HepG2 (cell line): Measurements from ENCODE around the gene NOS1AP. TPM values are rescaled to one million over a fixed set of nuclear protein-coding genes. Genes with fewer than 3 reads are reported as not detected.

Experiments
- ATAC-seq: fragments of 200-7000 bp; cut with Tn5 transposase; 3 replicates; pipeline ENCODE4 v1.9.1; 2020; ENCODE audit warnings: mild to moderate bottlenecking, moderate library complexity
- BruUV-seq: library from RNA; stranded (reverse); fragments of 400-500 nt; replicated peaks from 2 replicates; lab custom pipeline; 2021; lab: Mats Ljungman, UMichigan
- CTCF ChIA-PET: fragments of 300-600 bp; formaldehyde crosslinking; extraction: SDS; loops from one replicate; lab custom pipeline; 2021; ENCODE audit warnings: low total read pairs, inconsistent platforms, low intra/inter-chr PET ratio; lab: Yijun Ruan, JAX
- POLR2A ChIA-PET: fragments of 350-600 bp; sonication (Branson Sonifier 250); formaldehyde crosslinking; loops from one replicate; lab custom pipeline; 2020; ENCODE audit warnings: antibody characterized with exemption, inconsistent platforms; lab: Yijun Ruan, JAX
- DNase-seq: peaks from one replicate; pipeline ENCODE4 v3.0.0-alpha.2; 2015; ENCODE audit warnings: low spot score
- FAIRE-seq: peaks from 3 replicates; lab custom pipeline; 2011; peaks lifted over from hg19 to GRCh38; lab: Jason Lieb, UNC
- H2AFZ ChIP-seq: one replicate; pipeline ENCODE4 v1.6.1; 2011; ENCODE audit warnings: low read length, inconsistent platforms
- H3K27ac ChIP-seq: fragments of 300-600 bp; 3 replicates; pipeline ENCODE4 v1.8.0; 2011; ENCODE audit warnings: mixed run types, mild to moderate bottlenecking, mixed read lengths, low read length, inconsistent platforms; ENCODE audit not compliant: insufficient read depth; ENCODE audit errors: extremely low read length
- H3K27me3 ChIP-seq, 2 experiments: fragments of 200-600 bp in 1 of 2; 2 replicates in 1 of 2; 3 replicates in 1 of 2; pipeline versions ENCODE4 v1.6.0 to v1.8.0; 2011; ENCODE audit warnings: low read length in 2 of 2, mild to moderate bottlenecking in 2 of 2, moderate library complexity in 2 of 2, inconsistent platforms in 1 of 2; ENCODE audit not compliant: insufficient read depth in 2 of 2, control insufficient read depth in 1 of 2
- H3K36me3 ChIP-seq, 2 experiments: fragments of 200-600 bp in 1 of 2; replicated peaks in 1 of 2; 2 replicates in 1 of 2; 3 replicates in 1 of 2; pipeline versions ENCODE4 v1.5.1 to v1.8.0; 2011; ENCODE audit warnings: low read length in 2 of 2, inconsistent platforms in 1 of 2; ENCODE audit not compliant: insufficient read depth in 2 of 2, control insufficient read depth in 1 of 2
- H3K4me1 ChIP-seq: 2 replicates; pipeline ENCODE4 v1.5.1; 2012; ENCODE audit warnings: low read length, inconsistent platforms; ENCODE audit not compliant: insufficient read depth
- H3K4me2 ChIP-seq: 2 replicates; pipeline ENCODE4 v1.6.0; 2011; ENCODE audit warnings: low read depth, low read length, inconsistent platforms
- H3K4me3 ChIP-seq, 3 experiments: fragments of 200-600 bp in 1 of 3; sonication (generic), shearing (Covaris generic) in 1 of 3; replicated peaks in 1 of 3; 2 replicates each; pipeline ENCODE4 v1.5.1; 2011 to 2016; ENCODE audit warnings: low read length in 3 of 3, inconsistent platforms in 2 of 3, low read depth in 2 of 3, mild to moderate bottlenecking in 2 of 3, control low read depth in 1 of 3, mixed read lengths in 1 of 3; ENCODE audit not compliant: insufficient read depth in 1 of 3
- H3K79me2 ChIP-seq: one replicate; pipeline ENCODE4 v1.6.1; 2011; ENCODE audit warnings: low read length, inconsistent platforms; ENCODE audit not compliant: insufficient read depth
- H3K9ac ChIP-seq: 2 replicates; pipeline ENCODE4 v1.6.0; 2011; ENCODE audit warnings: mild to moderate bottlenecking, low read depth, low read length, inconsistent platforms; ENCODE audit not compliant: insufficient read depth
- H3K9me3 ChIP-seq: 2 replicates; pipeline ENCODE4 v1.5.1; 2012; ENCODE audit warnings: mild to moderate bottlenecking, low read length
- H4K20me1 ChIP-seq: 2 replicates; pipeline ENCODE4 v1.6.0; 2011; ENCODE audit warnings: inconsistent platforms, mild to moderate bottlenecking, low read length, moderate library complexity; ENCODE audit not compliant: insufficient read depth
- FOSL1 ChIP-seq: sonication (generic); formaldehyde crosslinking; IDR thresholded peaks from 2 replicates; pipeline ENCODE4 v1.9.0; 2021; ENCODE audit warnings: missing genetic modification reagents, borderline replicate concordance
- HOXA3 ChIP-seq: sonication (generic); formaldehyde crosslinking; IDR thresholded peaks from 2 replicates; pipeline ENCODE4 v1.5.0; 2020; ENCODE audit warnings: missing genetic modification reagents
- MBNL3 ChIP-seq: fragments of 250-450 bp; sonication (Bioruptor Pico); conservative IDR thresholded peaks from 2 replicates; pipeline ENCODE4 v1.8.0; 2022; ENCODE audit warnings: mild to moderate bottlenecking, inconsistent platforms
- NPAS2 ChIP-seq: sonication (generic); formaldehyde crosslinking; IDR thresholded peaks from 2 replicates; pipeline ENCODE4 v1.8.0; 2022; ENCODE audit warnings: mild to moderate bottlenecking, missing genetic modification reagents, borderline replicate concordance
- NRL ChIP-seq: sonication (generic); formaldehyde crosslinking; IDR thresholded peaks from 2 replicates; pipeline ENCODE4 v1.5.0; 2020; ENCODE audit warnings: missing genetic modification reagents, mild to moderate bottlenecking, moderate library complexity, borderline replicate concordance
- PCBP1 ChIP-seq: fragments of 200-400 bp; formaldehyde crosslinking; IDR thresholded peaks from 2 replicates; pipeline ENCODE4 v1.6.1; 2017; ENCODE audit warnings: mild to moderate bottlenecking, low read depth, low read length, borderline replicate concordance
- RCOR2 ChIP-seq: IDR thresholded peaks from 2 replicates; pipeline ENCODE4 v1.6.1; 2016; ENCODE audit warnings: missing biosample characterization, missing genetic modification reagents
- SAFB2 ChIP-seq: sonication (generic); formaldehyde crosslinking; IDR thresholded peaks from 2 replicates; pipeline ENCODE4 v1.5.1; 2020; ENCODE audit warnings: missing genetic modification reagents, low read depth, mild to moderate bottlenecking, borderline replicate concordance
- SMARCC2 ChIP-seq: fragments of 450-650 bp; IDR thresholded peaks from 2 replicates; pipeline ENCODE4 v1.6.1; 2017; ENCODE audit warnings: antibody characterized with exemption, mild to moderate bottlenecking
- SP140L ChIP-seq: sonication (generic); formaldehyde crosslinking; IDR thresholded peaks from 2 replicates; pipeline ENCODE4 v1.4.0; 2020; ENCODE audit warnings: missing genetic modification reagents, borderline replicate concordance
- ZBTB21 ChIP-seq: sonication (generic); formaldehyde crosslinking; IDR thresholded peaks from 2 replicates; pipeline ENCODE4 v1.4.0; 2020; ENCODE audit warnings: missing genetic modification reagents
- ZNF180 ChIP-seq: sonication (generic); formaldehyde crosslinking; IDR thresholded peaks from 2 replicates; pipeline ENCODE4 v1.4.0; 2020; ENCODE audit warnings: low read depth, missing genetic modification reagents, borderline replicate concordance
- ZNF230 ChIP-seq: sonication (generic); formaldehyde crosslinking; IDR thresholded peaks from 2 replicates; pipeline ENCODE4 v1.4.0; 2020; ENCODE audit warnings: mild to moderate bottlenecking, missing genetic modification reagents
- ZNF253 ChIP-seq: sonication (generic); formaldehyde crosslinking; IDR thresholded peaks from 2 replicates; pipeline ENCODE4 v1.8.0; 2022; ENCODE audit warnings: mild to moderate bottlenecking, missing genetic modification reagents, borderline replicate concordance
- ZNF264 ChIP-seq: sonication (generic); formaldehyde crosslinking; IDR thresholded peaks from 2 replicates; pipeline ENCODE4 v1.4.0; 2020; ENCODE audit warnings: missing genetic modification reagents
- ZNF33B ChIP-seq: sonication (generic); formaldehyde crosslinking; IDR thresholded peaks from 2 replicates; pipeline ENCODE4 v1.5.1; 2020; ENCODE audit warnings: mild to moderate bottlenecking, missing genetic modification reagents
- ZNF496 ChIP-seq: sonication (generic); formaldehyde crosslinking; IDR thresholded peaks from 2 replicates; pipeline ENCODE4 v1.8.1; 2023; ENCODE audit warnings: mild to moderate bottlenecking, moderate library complexity, missing genetic modification reagents; ENCODE audit not compliant: insufficient replicate concordance
- ZNF615 ChIP-seq: sonication (generic); formaldehyde crosslinking; IDR thresholded peaks from 2 replicates; pipeline ENCODE4 v1.5.0; 2020; ENCODE audit warnings: mild to moderate bottlenecking, missing genetic modification reagents, borderline replicate concordance
- WGBS: methylation state at CpG from one replicate; pipeline ENCODE4 v1.1.6; 2017; ENCODE audit warnings: low lambda C conversion rate; 5-methylcytosine and 5-hydroxymethylcytosine counted together
- in situ Hi-C: cut with HindIII; loops from 2 replicates; pipeline ENCODE4 v1.10.0; 2017; ENCODE audit warnings: low pct_unique_long_range_greater_than_20kb; ENCODE audit not compliant: extremely low pct_ligation_motif_present
- intact Hi-C: fragments of 100-400 bp; cut with micrococcal nuclease; formaldehyde crosslinking; loops from one replicate; pipeline ENCODE4 v1.10.0; 2022; ENCODE audit not compliant: unreplicated experiment
- polyA plus RNA-seq, 8 experiments: library from polyadenylated mRNA; depleted of rRNA in 3 of 8; stranded (reverse) in 7 of 8; unstranded in 1 of 8; fragments of >200 nt; fragmentation: Illumina TruSeq in 4 of 8; extraction: Trizol in 4 of 8; gene quantifications; 2 replicates each; pipeline versions ENCODE4 v1.2.1 to v1.2.3, GENCODE V29; 2011 to 2016; ENCODE audit warnings: low read depth in 4 of 8, missing spikeins in 1 of 8, mixed read lengths in 1 of 8; ENCODE audit not compliant: insufficient read depth in 1 of 8
- total RNA-seq, 5 experiments: library from RNA; depleted of rRNA; stranded (reverse); fragments of >200 nt; fragmentation: Illumina TruSeq; extraction: Trizol; gene quantifications; 2 replicates each; pipeline ENCODE4 v1.2.3, GENCODE V29; 2016; ENCODE audit warnings: low read depth in 1 of 5
- TF ChIP-seq, protein P1 (sequence below): sonication (generic); formaldehyde crosslinking; IDR thresholded peaks from 2 replicates; pipeline ENCODE4 v1.4.0; 2020; ENCODE audit warnings: missing genetic modification reagents, borderline replicate concordance
- TF ChIP-seq, protein P2 (sequence below): sonication (generic); formaldehyde crosslinking; IDR thresholded peaks from 2 replicates; pipeline ENCODE4 v1.4.0; 2020; ENCODE audit warnings: missing genetic modification reagents

Gene NOS1AP
- total and polyA plus RNA-seq, 2 of the 13 experiments (the other 11 are each of a cell fraction or from before 2014, with no cell fraction given): 2.0 to 3.3 TPM

DNA sequence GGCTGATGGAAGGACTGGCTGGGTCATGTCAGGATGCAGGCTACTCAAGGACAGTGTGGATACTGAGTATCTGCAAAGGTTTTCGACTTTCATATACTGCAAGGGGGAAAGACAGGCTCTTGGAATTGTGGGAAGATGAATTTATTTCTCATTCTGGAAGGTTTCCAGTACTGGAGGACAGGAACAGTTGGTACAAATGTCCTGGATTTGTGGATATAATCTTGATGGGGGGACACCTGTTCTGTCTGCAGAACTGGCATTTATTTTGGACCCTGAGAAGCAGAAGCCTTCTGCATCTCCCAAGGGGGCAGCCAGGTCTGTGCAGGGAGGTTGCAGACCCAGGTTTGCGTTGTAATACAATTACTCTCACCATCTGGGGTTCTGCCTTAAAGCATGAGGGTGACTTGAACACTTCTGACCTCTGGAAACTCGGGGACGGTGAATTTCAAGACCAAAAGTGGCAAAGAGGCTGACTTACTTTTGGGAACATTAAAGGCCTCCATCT, 65.8 kb downstream of the NOS1AP start:
- H3K27me3 ChIP-seq: no peaks in the 10 kb centered on the region
- no peaks in the 10 kb centered on the region for H3K9me3 ChIP-seq
- TF ChIP-seq ZNF264 (CRISPR knock-in tag) (no peak), SAFB2 (no peak), ZNF253 (no peak), MBNL3 (CRISPR knock-in tag) (no peak), SMARCC2 (no peak), ZNF230 (CRISPR knock-in tag) (no peak), HOXA3 (CRISPR knock-in tag) (no peak), NRL (CRISPR knock-in tag) (no peak), ZNF33B (no peak), ZBTB21 (no peak), ZNF180 (CRISPR knock-in tag) (no peak), FOSL1 (CRISPR knock-in tag) (no peak), SP140L (CRISPR knock-in tag) (no peak), NPAS2 (CRISPR knock-in tag) (no peak), PCBP1 (no peak), ZNF496 (no peak), ZNF615 (no peak), RCOR2 (CRISPR knock-in tag) (no peak)
- TF ChIP-seq, protein P1, sequence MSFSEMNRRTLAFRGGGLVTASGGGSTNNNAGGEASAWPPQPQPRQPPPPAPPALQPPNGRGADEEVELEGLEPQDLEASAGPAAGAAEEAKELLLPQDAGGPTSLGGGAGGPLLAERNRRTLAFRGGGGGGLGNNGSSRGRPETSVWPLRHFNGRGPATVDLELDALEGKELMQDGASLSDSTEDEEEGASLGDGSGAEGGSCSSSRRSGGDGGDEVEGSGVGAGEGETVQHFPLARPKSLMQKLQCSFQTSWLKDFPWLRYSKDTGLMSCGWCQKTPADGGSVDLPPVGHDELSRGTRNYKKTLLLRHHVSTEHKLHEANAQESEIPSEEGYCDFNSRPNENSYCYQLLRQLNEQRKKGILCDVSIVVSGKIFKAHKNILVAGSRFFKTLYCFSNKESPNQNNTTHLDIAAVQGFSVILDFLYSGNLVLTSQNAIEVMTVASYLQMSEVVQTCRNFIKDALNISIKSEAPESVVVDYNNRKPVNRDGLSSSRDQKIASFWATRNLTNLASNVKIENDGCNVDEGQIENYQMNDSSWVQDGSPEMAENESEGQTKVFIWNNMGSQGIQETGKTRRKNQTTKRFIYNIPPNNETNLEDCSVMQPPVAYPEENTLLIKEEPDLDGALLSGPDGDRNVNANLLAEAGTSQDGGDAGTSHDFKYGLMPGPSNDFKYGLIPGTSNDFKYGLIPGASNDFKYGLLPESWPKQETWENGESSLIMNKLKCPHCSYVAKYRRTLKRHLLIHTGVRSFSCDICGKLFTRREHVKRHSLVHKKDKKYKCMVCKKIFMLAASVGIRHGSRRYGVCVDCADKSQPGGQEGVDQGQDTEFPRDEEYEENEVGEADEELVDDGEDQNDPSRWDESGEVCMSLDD (CRISPR knock-in tag): no peak
- TF ChIP-seq, protein P2, sequence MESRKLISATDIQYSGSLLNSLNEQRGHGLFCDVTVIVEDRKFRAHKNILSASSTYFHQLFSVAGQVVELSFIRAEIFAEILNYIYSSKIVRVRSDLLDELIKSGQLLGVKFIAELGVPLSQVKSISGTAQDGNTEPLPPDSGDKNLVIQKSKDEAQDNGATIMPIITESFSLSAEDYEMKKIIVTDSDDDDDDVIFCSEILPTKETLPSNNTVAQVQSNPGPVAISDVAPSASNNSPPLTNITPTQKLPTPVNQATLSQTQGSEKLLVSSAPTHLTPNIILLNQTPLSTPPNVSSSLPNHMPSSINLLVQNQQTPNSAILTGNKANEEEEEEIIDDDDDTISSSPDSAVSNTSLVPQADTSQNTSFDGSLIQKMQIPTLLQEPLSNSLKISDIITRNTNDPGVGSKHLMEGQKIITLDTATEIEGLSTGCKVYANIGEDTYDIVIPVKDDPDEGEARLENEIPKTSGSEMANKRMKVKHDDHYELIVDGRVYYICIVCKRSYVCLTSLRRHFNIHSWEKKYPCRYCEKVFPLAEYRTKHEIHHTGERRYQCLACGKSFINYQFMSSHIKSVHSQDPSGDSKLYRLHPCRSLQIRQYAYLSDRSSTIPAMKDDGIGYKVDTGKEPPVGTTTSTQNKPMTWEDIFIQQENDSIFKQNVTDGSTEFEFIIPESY (CRISPR knock-in tag): no peak
- TF ChIP-seq, all 625 proteins: peak for 0
- BruUV-seq: no TSS peak
- FAIRE-seq: no peak
- Histone ChIP-seq H3K36me3 (no peaks in the 10 kb centered on the region), H3K27ac (no peak overlapping the region), H3K4me3 (no peak overlapping the region), H4K20me1 (no peaks in the 10 kb centered on the region), H3K4me1 (peaks cover 98% of the 10 kb centered on the region), H3K9ac (no peak overlapping the region), H3K4me2 (no peak overlapping the region), H2AFZ (no peak overlapping the region), H3K79me2 (peaks cover 77% of the 10 kb centered on the region)
- POLR2A ChIA-PET: no interaction called here
- DNase-seq: no peak
- ATAC-seq: no peak
- CTCF ChIA-PET: no interaction called here
- in situ Hi-C loops: no loop called here
- 92% methylated on average over 3 of the region's 4 CpGs for WGBS
- intact Hi-C loops: no loop called here
